Vein endothelial cell (primary cell): ENCODE measurements around the gene MED17. TPM values are rescaled to one million over a fixed set of nuclear protein-coding genes. Genes with fewer than 3 reads are reported as not detected.

Experiments used
- small RNA-seq: library from RNA; depleted of rRNA; stranded (forward); fragments of <200 nt; gene quantifications from one replicate; pipeline ENCODE3, GENCODE V24; 2012
- total RNA-seq: library from RNA; depleted of rRNA; stranded (reverse); fragments of >200 nt; gene quantifications from 2 replicates; pipeline ENCODE4 v1.2.3, GENCODE V29; 2012

MED17 gene, protein sequence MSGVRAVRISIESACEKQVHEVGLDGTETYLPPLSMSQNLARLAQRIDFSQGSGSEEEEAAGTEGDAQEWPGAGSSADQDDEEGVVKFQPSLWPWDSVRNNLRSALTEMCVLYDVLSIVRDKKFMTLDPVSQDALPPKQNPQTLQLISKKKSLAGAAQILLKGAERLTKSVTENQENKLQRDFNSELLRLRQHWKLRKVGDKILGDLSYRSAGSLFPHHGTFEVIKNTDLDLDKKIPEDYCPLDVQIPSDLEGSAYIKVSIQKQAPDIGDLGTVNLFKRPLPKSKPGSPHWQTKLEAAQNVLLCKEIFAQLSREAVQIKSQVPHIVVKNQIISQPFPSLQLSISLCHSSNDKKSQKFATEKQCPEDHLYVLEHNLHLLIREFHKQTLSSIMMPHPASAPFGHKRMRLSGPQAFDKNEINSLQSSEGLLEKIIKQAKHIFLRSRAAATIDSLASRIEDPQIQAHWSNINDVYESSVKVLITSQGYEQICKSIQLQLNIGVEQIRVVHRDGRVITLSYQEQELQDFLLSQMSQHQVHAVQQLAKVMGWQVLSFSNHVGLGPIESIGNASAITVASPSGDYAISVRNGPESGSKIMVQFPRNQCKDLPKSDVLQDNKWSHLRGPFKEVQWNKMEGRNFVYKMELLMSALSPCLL
- 36.9 and 39.6 TPM in 2 replicates for total RNA-seq

DNA sequence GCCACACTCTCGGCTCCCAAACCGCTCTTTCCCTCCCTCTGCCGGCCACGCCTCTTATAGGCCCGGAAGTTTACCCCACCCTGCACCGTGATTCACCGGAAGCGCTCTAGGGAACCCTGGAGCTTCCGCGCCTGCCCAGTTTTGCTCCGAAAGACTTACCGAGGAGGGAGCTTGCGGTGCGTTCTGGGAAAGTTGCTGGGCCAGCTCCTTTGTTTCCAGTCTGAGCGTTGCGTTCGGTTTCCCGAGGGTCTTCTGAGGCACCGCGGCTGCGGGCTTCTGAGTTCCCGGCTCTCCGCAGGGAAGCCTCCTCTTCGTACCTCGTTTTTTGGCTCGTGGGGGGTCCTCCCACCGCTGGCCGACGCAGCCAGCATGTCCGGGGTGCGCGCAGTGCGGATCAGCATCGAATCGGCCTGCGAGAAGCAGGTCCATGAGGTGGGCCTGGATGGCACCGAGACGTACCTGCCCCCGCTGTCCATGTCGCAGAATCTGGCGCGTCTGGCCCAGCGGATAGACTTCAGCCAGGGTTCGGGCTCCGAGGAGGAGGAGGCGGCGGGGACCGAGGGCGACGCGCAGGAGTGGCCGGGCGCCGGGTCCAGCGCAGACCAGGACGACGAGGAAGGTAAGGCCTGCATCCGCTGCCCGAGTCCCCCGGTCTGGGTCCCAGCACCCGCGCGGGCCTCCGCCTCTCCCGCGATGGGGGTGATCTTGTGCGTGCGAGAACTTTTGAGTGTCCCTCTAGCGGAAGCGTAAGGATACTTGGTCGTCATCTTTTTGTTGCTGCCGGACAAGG is at the start of gene MED17:
MED17 (plus strand) TSS at position 138 of the 790 bp plus-strand sequence; CDS start at position 370, 232 bp downstream.

DNA sequence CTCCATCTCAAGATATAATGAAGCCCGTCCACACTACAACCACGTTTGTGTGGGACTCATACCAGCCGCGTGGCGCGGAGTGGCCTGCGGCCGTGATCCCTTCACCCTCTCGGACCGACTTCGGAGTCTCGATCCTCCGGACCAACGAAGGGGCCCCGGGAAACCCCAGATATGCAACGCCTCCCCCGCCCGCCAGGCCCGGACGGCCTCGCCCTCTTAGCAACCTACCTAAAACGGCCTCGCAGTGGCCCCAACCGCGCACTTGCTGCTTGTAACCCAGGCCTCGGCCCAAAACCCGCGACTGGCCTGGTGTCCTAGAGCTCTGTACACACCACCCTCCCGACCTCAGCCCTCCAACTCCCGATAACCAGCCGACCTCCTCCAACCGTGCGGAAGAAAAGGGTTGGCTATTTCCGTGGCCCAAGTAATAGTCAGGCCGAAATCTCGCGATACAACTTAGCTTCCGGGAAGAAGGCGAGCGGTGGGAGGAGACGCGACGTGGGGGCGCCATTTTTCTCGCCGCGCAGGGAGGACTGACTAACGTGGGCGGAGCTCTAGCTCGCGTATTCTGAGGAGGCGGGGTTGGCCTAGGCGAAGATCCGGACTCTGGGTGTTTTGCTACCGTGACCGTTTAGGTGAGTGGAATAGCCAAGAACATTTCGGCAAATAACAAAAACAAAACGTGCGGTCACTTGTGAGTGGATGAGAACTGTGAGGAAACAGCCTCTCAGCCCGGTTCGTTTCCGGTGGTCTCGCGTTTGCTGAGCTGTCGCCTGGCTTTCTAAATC is 42.8 kb upstream of the MED17 start, which contains the start of the genes C11orf54 and TAF1D:
C11orf54 (plus strand) TSS at position 579 of the 788 bp plus-strand sequence. CDS start 5,722 bp downstream, outside the sequence.
TAF1D (minus strand) TSS at position 402 of the 788 bp plus-strand sequence. CDS start 2,191 bp downstream, outside the sequence.

DNA sequence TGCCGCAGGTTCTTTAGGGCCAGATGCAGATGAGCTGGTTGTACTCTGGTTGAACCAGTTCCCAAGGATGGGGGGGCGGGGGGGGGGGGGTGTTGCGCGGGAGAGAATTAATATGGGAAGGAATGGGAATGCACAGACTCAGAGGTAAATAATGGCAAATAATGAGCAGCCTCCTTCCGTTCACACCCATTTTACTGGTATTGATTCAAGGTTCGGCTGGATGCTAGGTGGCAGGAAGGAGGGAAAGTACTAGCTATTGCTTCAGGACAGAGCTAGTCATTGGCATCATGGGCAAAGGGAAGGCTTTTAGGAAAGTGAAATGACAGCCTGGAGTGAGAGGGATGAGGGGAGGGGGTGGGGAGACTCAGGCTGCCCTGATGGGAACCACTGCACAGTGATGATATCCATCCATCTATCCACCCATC is 66.5 kb downstream of the MED17 start, which contains the start of gene VSTM5:
VSTM5 (minus strand) TSS at position 25 of the 425 bp plus-strand sequence. CDS start 116 bp downstream, outside the sequence.

Small RNAs within 50 kb of the gene (small RNA-seq; reads per million reads assigned to genes)
- not detected for gene RF00019
- not detected for gene SNORA40

Other genes with a start within 250 kb of the MED17 start
- 5.2 and 10.8 TPM in 2 replicates for gene SMCO4, start 240.9 kb upstream of the MED17 start, total RNA-seq
- gene CEP295, start 122.6 kb upstream of the MED17 start, total RNA-seq, result 21.6 and 29.8 TPM in 2 replicates
- gene TAF1D, start 42.8 kb upstream of the MED17 start, total RNA-seq, result 138 and 499 TPM in 2 replicates
- gene C11orf54, start 42.6 kb upstream of the MED17 start, total RNA-seq, result 11.6 and 18.0 TPM in 2 replicates
- gene VSTM5, start 66.3 kb downstream of the MED17 start, total RNA-seq, result 0.19 and 0.33 TPM in 2 replicates
- gene HEPHL1, start 237.1 kb downstream of the MED17 start, total RNA-seq, result under 0.01 TPM in 2 replicates